Measurements from ENCODE around the gene TLDC2.
"Not testable (repeated sequence)": the region's sequence is repeated elsewhere in the genome, so short reads cannot be mapped to it uniquely, and the experiment has no call there.

TLDC2 gene

GRCh38 chr20:36906086-36906485 is 30.1 kb downstream of the TLDC2 start:
- not testable (repeated sequence) for DNase-seq (ENCODE audit: low spot score)

DNA sequence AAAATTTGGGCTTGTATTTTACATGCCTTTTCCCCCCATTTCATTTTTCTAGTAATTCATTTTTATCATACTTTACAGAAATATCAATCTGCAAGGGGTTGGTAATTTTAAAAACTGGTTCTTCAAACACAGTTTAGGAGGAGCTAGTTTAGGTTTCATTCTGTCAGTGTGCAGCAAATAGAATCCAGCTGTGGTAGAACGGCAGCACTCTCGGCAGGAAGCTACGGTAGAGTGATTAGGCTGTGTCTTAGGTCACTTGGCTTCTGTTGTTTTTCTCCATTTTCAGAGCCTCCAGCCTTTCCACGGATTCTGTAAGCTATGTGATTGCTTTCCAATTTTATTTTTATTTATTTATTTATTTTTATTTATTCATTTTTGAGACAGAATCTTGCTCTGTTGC is 32.7 kb downstream of the TLDC2 start:
- DNase-seq (ENCODE audit: low spot score): no peak

DNA sequence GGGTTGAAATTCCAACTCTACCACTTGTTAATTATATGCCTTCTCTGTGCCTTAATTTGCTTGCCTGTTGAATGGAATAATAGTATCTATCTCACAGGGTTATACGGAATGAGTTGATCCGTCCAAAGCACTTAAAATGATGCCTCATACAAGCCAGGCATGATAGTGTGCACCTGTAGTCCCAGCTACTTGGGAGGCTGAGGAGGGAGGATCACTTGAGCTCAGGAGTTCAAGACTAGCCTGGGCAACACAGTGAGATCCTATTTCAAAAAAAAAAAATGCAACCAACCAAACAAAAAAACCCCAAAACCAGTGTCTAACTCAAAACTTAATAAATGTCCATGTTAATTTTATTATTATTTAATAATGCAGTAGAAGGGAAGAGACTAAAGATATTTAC is 40.3 kb downstream of the TLDC2 start:
- DNase-seq (ENCODE audit: low spot score): no peak

- no peak for DNase-seq (ENCODE audit: low spot score)
These were observed 41.3 kb downstream of the TLDC2 start for GRCh38 chr20:36917240-36917639.

- DNase-seq (ENCODE audit: low spot score): no peak
These were observed 42.0 kb downstream of the TLDC2 start for GRCh38 chr20:36917943-36918342.

GRCh38 chr20:36919715-36920333 is 43.9 kb downstream of the TLDC2 start:
- peak; percentile 59 for DNase-seq (ENCODE audit: low spot score)

- no peak for DNase-seq (ENCODE audit: low spot score)
These were observed 44.4 kb downstream of the TLDC2 start for GRCh38 chr20:36920334-36920730.

- no peak for DNase-seq (ENCODE audit: low spot score)
These were observed 48.5 kb downstream of the TLDC2 start for GRCh38 chr20:36924167-36925045.

- DNase-seq (ENCODE audit: low spot score): no peak
These were observed 49.3 kb downstream of the TLDC2 start for GRCh38 chr20:36925234-36925633.

GRCh38 chr20:36926653-36927200 is 50.8 kb downstream of the TLDC2 start:
- DNase-seq (ENCODE audit: low spot score): no peak

GRCh38 chr20:36927704-36928103 is 51.8 kb downstream of the TLDC2 start:
- DNase-seq (ENCODE audit: low spot score): no peak

- no peak for DNase-seq (ENCODE audit: low spot score)
These were observed 53.4 kb downstream of the TLDC2 start for GRCh38 chr20:36929290-36929689.

GRCh38 chr20:36929691-36930090 is 53.8 kb downstream of the TLDC2 start:
- DNase-seq (ENCODE audit: low spot score): no peak

- DNase-seq (ENCODE audit: low spot score): not testable (repeated sequence)
These were observed 56.1 kb downstream of the TLDC2 start for GRCh38 chr20:36932067-36932466.

DNA sequence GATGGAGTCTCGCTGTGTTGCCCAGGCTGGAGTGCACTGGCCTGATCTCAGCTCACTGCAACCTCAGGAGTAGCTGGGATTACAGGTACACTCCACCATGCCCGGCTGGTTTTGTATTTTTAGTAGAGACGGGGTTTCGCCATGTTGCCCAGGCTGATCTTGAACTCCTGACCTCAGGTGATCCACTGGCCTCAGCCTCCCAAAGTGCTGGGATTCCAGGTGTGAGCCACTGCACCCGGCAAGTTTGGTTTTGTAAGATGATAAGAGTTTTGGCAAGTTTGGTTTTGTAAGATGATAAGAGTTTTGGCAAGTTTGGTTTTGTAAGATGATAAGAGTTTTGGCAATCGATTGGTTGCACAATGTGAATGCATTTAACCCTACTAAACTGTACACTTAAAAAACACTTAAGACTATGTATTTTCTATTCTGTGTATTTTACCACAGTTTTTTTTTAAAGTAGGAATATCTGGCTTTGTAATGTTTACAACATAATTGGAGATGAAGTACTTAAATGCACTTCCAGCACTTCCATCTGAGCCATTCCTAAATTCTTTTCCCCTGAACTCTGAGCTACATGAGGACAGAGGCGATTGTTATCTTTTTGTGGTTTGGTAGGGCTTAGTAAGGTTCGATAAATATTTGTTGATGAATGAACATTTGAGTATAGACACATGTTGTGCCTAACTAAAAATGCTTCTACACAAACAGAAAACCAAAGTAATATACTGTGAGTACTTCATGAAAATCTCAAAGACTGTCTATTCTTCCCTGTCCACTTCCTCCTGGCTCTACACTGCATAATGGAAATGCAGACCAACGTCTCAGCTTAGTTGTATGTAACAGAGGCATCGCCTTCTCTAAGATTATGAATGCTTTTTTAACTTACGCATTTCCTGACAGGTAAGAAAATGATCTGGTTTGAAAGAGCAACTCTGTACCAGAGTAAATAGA is 56.8 kb downstream of the TLDC2 start:
- DNase-seq (ENCODE audit: low spot score): peak; percentile 17

- not testable (repeated sequence) for DNase-seq (ENCODE audit: low spot score)
These were observed 57.6 kb downstream of the TLDC2 start for GRCh38 chr20:36933571-36933970.

DNA sequence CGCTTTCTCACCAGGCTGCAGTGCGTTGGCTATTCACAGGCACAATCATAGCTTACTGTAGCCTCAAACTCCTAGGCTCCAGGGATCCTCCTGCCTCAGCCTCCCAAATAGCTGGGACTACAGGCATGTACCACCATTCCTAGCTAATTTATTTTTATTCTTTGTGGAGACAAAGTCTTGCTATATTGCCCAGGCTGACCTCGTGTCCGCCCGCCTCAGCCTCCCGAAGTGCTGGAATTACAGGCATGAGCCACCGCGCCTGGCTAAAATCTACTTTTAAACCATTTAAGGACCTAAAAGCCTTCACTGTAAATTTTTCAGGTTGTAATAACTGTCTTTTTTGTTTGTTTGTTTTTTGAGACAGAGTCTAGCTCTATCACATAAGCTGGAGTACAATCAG is 60.4 kb downstream of the TLDC2 start:
- DNase-seq (ENCODE audit: low spot score): no peak

DNA sequence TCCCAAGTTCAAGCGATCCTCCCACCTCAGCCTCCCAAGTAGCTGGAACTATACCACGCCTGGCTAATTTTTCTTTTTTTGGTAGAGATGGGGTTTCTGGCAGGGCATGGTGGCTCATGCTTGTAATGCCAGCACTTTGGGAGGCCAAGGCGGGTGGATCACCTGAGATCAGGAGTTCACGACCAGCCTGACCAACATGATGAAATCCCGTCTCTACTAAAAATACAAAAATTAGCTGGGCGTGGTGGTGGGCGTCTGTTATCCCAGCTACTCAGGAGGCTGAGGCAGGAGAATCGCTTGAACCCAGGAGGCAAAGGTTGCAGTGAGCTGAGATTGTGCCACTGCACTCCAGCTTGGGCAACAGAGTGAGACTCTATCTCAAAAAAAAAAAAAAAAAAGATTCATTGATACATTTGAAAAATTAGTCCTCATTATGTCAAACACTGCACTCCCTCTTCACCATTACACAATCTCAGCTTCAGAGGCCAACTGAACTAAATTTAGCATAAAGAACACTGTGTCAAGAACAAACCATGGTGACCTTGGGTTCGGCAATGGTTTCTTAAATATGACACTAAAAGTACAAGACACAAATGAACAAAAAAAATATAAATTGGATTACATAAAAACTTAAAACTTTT is 60.9 kb downstream of the TLDC2 start:
- DNase-seq (ENCODE audit: low spot score): not testable (repeated sequence)

GRCh38 chr20:36937402-36937770 is 61.4 kb downstream of the TLDC2 start:
- no peak for DNase-seq (ENCODE audit: low spot score)

- no peak for DNase-seq (ENCODE audit: low spot score)
These were observed 65.5 kb downstream of the TLDC2 start for GRCh38 chr20:36941401-36941835.

All from AG08396 (cell line).